ENCODE measurements around the gene RFX4. TPM values are rescaled to one million over a fixed set of nuclear protein-coding genes. Genes with fewer than 3 reads are reported as not detected.

The RFX4 gene
- total and polyA plus RNA-seq, 2 of the 8 experiments (the other 6 are each of a cell fraction or from before 2014, with no cell fraction given), result 0.06 TPM; not detected in 1

DNA sequence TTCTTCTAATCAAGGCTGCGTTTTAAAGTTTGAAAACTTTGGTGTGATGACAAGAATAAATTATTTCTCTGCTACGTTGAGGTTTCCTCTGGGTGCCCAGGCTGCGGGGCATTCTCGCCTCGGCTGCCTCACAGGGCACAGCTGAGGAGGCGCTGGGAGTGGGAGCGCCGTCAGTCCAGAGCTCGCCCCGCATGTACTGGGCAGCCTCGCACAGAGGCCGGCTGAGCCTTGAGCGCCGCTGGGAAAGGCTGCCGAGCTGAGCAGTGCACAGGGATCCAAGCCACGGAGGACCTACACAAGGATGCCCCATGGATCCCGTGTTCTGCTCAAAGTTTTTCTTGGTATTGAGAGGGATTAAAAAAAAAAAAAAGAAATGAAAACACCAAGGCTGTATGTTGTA is 11.6 kb downstream of the RFX4 start:
- H2AFZ ChIP-seq (ENCODE audit: low read length), result no peak overlapping the region
- H4K91ac ChIP-seq (replicated peaks; ENCODE audit: insufficient read length, low read length), result no peak overlapping the region
- no peak overlapping the region for H4K8ac ChIP-seq (ENCODE audit: extremely low read depth, insufficient read depth, low read length)
- no peaks in the 10 kb centered on the region for H3K36me3 ChIP-seq (ENCODE audit: control insufficient read depth in 2 of 4, insufficient read depth in 4 of 4, low read length in 3 of 4)
- FAIRE-seq, result no peak
- 61% methylated on average over 17 of the region's 17 CpGs; no CpG with 5 or more reads in 1 of the 2 experiments for WGBS, 2 experiments (ENCODE audit: extremely low coverage in 1 of 2, insufficient coverage in 1 of 2, insufficient read length in 1 of 2, insufficient replicate concordance in 2 of 2, low coverage in 1 of 2, low lambda C conversion rate in 2 of 2, missing lambda C conversion rate in 1 of 2)
- H3K4me1 ChIP-seq (replicated peaks in 1 of 4; ENCODE audit: control insufficient read depth in 3 of 4, insufficient read depth in 4 of 4, low read length in 3 of 4), result no peaks in the 10 kb centered on the region
- no peak overlapping the region for H3K4me2 ChIP-seq (ENCODE audit: insufficient read depth in 1 of 2, low read depth in 2 of 2, low read length in 2 of 2)
- H2AK5ac ChIP-seq (ENCODE audit: low read depth, low read length), result no peak overlapping the region
- no peak overlapping the region for H3K18ac ChIP-seq (ENCODE audit: extremely low read depth, low read length)
- H3K79me2 ChIP-seq (ENCODE audit: control insufficient read depth in 1 of 2, insufficient read depth in 2 of 2, low read length in 2 of 2), result no peaks in the 10 kb centered on the region
- no peaks in the 10 kb centered on the region for H3K79me1 ChIP-seq (ENCODE audit: low read depth, low read length)
- no peak overlapping the region for H2BK15ac ChIP-seq (ENCODE audit: low read length)
- H3K9me3 ChIP-seq (ENCODE audit: insufficient read depth in 2 of 2, low read depth in 1 of 2, low read length in 1 of 2), result no peaks in the 10 kb centered on the region
- no peak overlapping the region for H3K9ac ChIP-seq (replicated peaks in 1 of 4; ENCODE audit: extremely low read depth in 1 of 4, low read depth in 3 of 4, low read length in 3 of 4)
- no peak overlapping the region for H3K14ac ChIP-seq (ENCODE audit: insufficient read length)
- H3K23me2 ChIP-seq (ENCODE audit: low read depth, low read length), result no peaks in the 10 kb centered on the region
- H3K27ac ChIP-seq (ENCODE audit: low read depth, low read length), result no peak overlapping the region
- H4K5ac ChIP-seq (ENCODE audit: insufficient read length, low read depth, low read length), result no peak overlapping the region
- H3K4me3 ChIP-seq (ENCODE audit: extremely low read depth in 1 of 4, insufficient read depth in 2 of 4, low read depth in 3 of 4, low read length in 4 of 4), result no peak overlapping the region
- H2BK20ac ChIP-seq (ENCODE audit: low read length), result no peak overlapping the region
- H3K27me3 ChIP-seq (replicated peaks in 1 of 4; ENCODE audit: control insufficient read depth in 3 of 4, extremely low read depth in 1 of 4, insufficient read depth in 3 of 4, low read length in 3 of 4), result peaks cover 16 to 54% (median 32%) of the 10 kb centered on the region in 4 experiments
- H3K4ac ChIP-seq (replicated peaks; ENCODE audit: insufficient read length, low read depth, low read length), result no peak overlapping the region
- no peak overlapping the region for H3K56ac ChIP-seq (replicated peaks; ENCODE audit: insufficient read length, low read depth, low read length)
- ChIA-PET POLR2A (ENCODE audit: partially characterized antibody) (interaction anchor here (1.0 kb wide), 1 partner anchor 11 kb away, joined by 4 read pairs; no protein-coding TSS in a partner anchor), CTCF (ENCODE audit: partially characterized antibody) (interaction anchor here (0.8 kb wide), 1 partner anchor 247 kb away, joined by 3 read pairs; no protein-coding TSS in a partner anchor)
- no peak overlapping the region for H2BK120ac ChIP-seq (replicated peaks; ENCODE audit: low read depth, low read length)
- peaks cover 0 to 1% of the 10 kb centered on the region in 2 experiments for H4K20me1 ChIP-seq (replicated peaks in 1 of 2; ENCODE audit: control insufficient read depth in 1 of 2, insufficient read depth in 2 of 2, low read length in 2 of 2)
- H3K23ac ChIP-seq (ENCODE audit: insufficient read length), result no peak overlapping the region
- H2BK12ac ChIP-seq (ENCODE audit: low read depth, low read length), result no peak overlapping the region
- DNase-seq (ENCODE audit: low read depth in 1 of 2, low spot score in 2 of 2), result no peak
- H2BK5ac ChIP-seq (ENCODE audit: low read depth, low read length), result no peak overlapping the region
- no peak for TF ChIP-seq SP4 (IDR thresholded peaks at IDR 0.05; ENCODE audit: low read length)
- no peak for TF ChIP-seq ASH2L (IDR thresholded peaks at IDR 0.05; ENCODE audit: low read length)
- TF ChIP-seq EGR1 (IDR thresholded peaks at IDR 0.05; ENCODE audit: borderline replicate concordance, low read depth, low read length), result no peak
- no peak for TF ChIP-seq SIRT6 (IDR thresholded peaks at IDR 0.05; ENCODE audit: low read length)
- no peak; a peak in 1 of 4 replicates for TF ChIP-seq RAD21 (IDR thresholded peaks at IDR 0.05 in 1 of 2, conservative IDR thresholded peaks at IDR 0.05 in 1 of 2; ENCODE audit: low read depth in 2 of 2, low read length in 2 of 2)
- TF ChIP-seq, protein P1, sequence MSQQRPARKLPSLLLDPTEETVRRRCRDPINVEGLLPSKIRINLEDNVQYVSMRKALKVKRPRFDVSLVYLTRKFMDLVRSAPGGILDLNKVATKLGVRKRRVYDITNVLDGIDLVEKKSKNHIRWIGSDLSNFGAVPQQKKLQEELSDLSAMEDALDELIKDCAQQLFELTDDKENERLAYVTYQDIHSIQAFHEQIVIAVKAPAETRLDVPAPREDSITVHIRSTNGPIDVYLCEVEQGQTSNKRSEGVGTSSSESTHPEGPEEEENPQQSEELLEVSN (IDR thresholded peaks at IDR 0.05), result no peak
- TF ChIP-seq SP1 (IDR thresholded peaks at IDR 0.05; ENCODE audit: low read depth, low read length), result no peak
- TF ChIP-seq JUND (IDR thresholded peaks at IDR 0.05; ENCODE audit: low read length), result no peak
- no peak for TF ChIP-seq ATF2 (IDR thresholded peaks at IDR 0.05; ENCODE audit: low read length)
